H1 (cell line): ENCODE data around the gene CCDC152. TPM values are rescaled to one million over a fixed set of nuclear protein-coding genes. Genes with fewer than 3 reads are reported as not detected.

Source experiments
- POLR2AphosphoS5 ChIP-seq: IDR thresholded peaks from 2 replicates; pipeline ENCODE4 v1.6.1; 2011; ENCODE audit warnings: low read depth, low read length
- RBBP5 ChIP-seq: IDR thresholded peaks from 2 replicates; pipeline ENCODE4 v1.7.1; 2012; ENCODE audit warnings: low read depth, mild to moderate bottlenecking, inconsistent platforms, low read length, moderate library complexity, borderline replicate concordance
- RXRA ChIP-seq: IDR thresholded peaks from 2 replicates; pipeline ENCODE4 v1.6.1; 2011; ENCODE audit warnings: low read depth, mild to moderate bottlenecking, low read length, moderate library complexity; ENCODE audit not compliant: insufficient read depth
- TBP ChIP-seq: IDR thresholded peaks from 2 replicates; pipeline ENCODE4 v1.6.1; 2011; ENCODE audit warnings: low read depth, low read length, improper control_type of control experiment
- polyA plus RNA-seq, 7 experiments: library from polyadenylated mRNA; depleted of rRNA in 3 of 7; stranded (reverse) in 5 of 7; unstranded in 2 of 7; fragments of >200 nt in 5 of 7; fragments of 200-250 nt in 2 of 7; gene quantifications; 1 replicate in 5 of 7; 2 replicates in 1 of 7; 4 replicates in 1 of 7; pipeline versions ENCODE4 v1.2.1 to v1.2.3, GENCODE V29; 2011 to 2013; ENCODE audit warnings: missing spikeins in 2 of 7, mixed read lengths in 2 of 7
- total RNA-seq: library from RNA; stranded (reverse); fragmentation: NEBNext Ultra II Directional; extraction: Animal tissue kit (Norgen Biotek cat#: 25700); gene quantifications from 2 replicates; pipeline ENCODE4 v1.2.1, GENCODE V29; 2021

CCDC152 gene
- total and polyA plus RNA-seq, 2 of the 8 experiments (the other 6 are each of a cell fraction or from before 2014, with no cell fraction given), result 2.6 to 9.5 TPM

GRCh38 chr5:42840269-42840668 lies 83.7 kb downstream of the CCDC152 start (continued):
- TF ChIP-seq POLR2AphosphoS5, result no peak
- no peak for TF ChIP-seq TBP
- TF ChIP-seq RXRA, result no peak
- TF ChIP-seq RBBP5, result no peak
